ENCODE measurements around the gene ZNF844.
A peak's percentile ranks its signal among the peaks of the same experiment; 100 is the strongest.

The ZNF844 gene

DNA sequence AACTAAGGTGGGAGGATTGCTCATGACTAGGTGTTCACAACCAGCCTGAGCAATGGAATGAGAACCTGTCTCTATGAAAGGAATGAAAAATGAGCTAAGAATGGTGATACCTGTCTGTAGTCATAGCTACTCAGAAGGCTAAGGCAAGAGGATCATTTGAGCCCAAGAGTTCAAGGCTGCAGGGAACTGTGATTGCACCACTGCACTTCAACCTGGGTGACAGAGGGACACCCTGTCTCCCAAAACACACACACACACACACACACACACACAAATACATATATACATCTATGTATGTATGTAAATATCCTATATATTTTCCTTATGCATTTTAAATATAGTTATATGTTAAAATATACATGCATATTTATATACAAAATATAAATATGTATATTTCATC lies 21.6 kb upstream of the ZNF844 start:
- TF ChIP-seq, protein P1, sequence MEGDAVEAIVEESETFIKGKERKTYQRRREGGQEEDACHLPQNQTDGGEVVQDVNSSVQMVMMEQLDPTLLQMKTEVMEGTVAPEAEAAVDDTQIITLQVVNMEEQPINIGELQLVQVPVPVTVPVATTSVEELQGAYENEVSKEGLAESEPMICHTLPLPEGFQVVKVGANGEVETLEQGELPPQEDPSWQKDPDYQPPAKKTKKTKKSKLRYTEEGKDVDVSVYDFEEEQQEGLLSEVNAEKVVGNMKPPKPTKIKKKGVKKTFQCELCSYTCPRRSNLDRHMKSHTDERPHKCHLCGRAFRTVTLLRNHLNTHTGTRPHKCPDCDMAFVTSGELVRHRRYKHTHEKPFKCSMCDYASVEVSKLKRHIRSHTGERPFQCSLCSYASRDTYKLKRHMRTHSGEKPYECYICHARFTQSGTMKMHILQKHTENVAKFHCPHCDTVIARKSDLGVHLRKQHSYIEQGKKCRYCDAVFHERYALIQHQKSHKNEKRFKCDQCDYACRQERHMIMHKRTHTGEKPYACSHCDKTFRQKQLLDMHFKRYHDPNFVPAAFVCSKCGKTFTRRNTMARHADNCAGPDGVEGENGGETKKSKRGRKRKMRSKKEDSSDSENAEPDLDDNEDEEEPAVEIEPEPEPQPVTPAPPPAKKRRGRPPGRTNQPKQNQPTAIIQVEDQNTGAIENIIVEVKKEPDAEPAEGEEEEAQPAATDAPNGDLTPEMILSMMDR (conservative IDR thresholded peaks at IDR 0.05; ENCODE audit: low read depth, low read length), result no peak
- no peak for DNase-seq (ENCODE audit: low read depth)
- no peak overlapping the region for H3K4me3 ChIP-seq (ENCODE audit: low read length)

DNA sequence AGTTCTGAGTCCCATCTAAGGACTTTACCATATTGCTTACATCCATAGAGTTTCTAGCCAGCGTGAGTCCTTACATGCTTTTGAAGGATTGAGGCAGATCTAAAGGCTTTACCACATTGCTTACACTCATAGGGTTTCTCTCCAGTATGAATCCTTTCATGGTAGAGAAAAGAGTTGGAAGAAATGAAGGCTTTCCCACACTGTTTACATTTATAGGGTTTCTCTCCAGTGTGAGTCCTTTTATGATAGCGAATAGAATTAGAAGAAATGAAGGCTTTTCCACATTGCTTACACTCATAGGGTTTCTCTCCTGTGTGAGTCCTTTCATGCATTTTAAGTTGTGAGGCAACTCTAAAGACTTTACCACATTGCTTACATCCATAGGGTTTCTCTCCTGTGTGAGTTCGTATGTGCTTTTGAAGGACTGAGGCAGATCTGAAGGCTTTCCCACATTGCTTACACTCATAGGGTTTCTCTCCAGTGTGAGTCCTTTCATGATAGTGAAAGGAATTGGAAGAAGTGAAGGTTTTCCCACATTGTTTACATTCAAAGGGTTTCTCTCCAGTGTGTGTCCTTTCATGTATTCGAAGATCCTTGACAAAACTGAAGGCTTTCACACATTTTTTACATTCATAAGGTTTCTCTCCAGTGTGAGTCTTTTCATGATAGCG lies 20.6 kb upstream of the ZNF844 start:
- no peak overlapping the region for H3K4me3 ChIP-seq (ENCODE audit: low read length)

GRCh38 chr19:12047868-12048267 lies 16.7 kb upstream of the ZNF844 start:
- TF ChIP-seq, protein P1 (conservative IDR thresholded peaks at IDR 0.05; ENCODE audit: low read depth, low read length), result no peak
- H3K4me3 ChIP-seq (ENCODE audit: low read length), result no peak overlapping the region
- DNase-seq (ENCODE audit: low read depth), result no peak

More for the DNA sequence above, 20.6 kb upstream of the ZNF844 start:
- no peak for DNase-seq (ENCODE audit: low read depth)
- TF ChIP-seq, protein P1 (conservative IDR thresholded peaks at IDR 0.05; ENCODE audit: low read depth, low read length), result no peak

GRCh38 chr19:12052091-12052496 lies 12.4 kb upstream of the ZNF844 start:
- H3K4me3 ChIP-seq (ENCODE audit: low read length), result peak overlapping the region; percentile 73
- DNase-seq (ENCODE audit: low read depth), result no peak
- TF ChIP-seq, protein P1 (conservative IDR thresholded peaks at IDR 0.05; ENCODE audit: low read depth, low read length), result no peak

GRCh38 chr19:12052497-12053169 lies 11.9 kb upstream of the ZNF844 start, which contains the start of gene ZNF878:
TSS of gene ZNF878 (minus strand) at chr19:12052961. CDS start at chr19:12052801, 160 bp downstream.
- TF ChIP-seq, protein P1 (conservative IDR thresholded peaks at IDR 0.05; ENCODE audit: low read depth, low read length), result peak; percentile 10
- peak; percentile 54 for DNase-seq (ENCODE audit: low read depth)
- peak within 1 kb of the TSS; percentile 73 for H3K4me3 ChIP-seq (ENCODE audit: low read length)

DNA sequence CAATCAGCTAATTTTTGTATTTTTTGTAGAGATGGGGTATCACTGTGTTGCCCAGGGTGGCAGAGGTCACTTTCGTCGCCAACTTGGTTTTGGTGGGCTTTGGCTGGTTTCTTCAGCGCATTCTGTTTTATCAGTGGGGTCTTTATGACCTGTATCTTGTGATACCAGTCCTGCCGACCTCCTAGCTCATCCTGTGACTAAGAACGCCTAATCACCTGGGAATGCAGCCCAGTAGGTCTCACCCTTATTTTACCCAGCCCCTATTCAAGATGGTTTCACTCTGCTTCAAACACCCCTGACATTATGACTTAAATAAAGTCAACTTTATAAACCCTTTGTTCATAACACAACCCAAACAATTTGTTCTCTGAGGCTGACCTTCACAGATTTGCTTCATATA lies 8.7 kb upstream of the ZNF844 start:
- H3K4me3 ChIP-seq (ENCODE audit: low read length), result no peak overlapping the region
- DNase-seq (ENCODE audit: low read depth), result no peak
- TF ChIP-seq, protein P1 (conservative IDR thresholded peaks at IDR 0.05; ENCODE audit: low read depth, low read length), result no peak
